OCI-M1 (cell line): ENCODE data around the gene CFAP99.
"Not testable (repeated sequence)": the region's sequence is repeated elsewhere in the genome, so short reads cannot be mapped to it uniquely, and the experiment has no call there.

Source experiments
- DNase-seq: peaks from one replicate; lab custom pipeline; 2025; lab: John Stamatoyannopoulos, UW

The CFAP99 gene

DNA sequence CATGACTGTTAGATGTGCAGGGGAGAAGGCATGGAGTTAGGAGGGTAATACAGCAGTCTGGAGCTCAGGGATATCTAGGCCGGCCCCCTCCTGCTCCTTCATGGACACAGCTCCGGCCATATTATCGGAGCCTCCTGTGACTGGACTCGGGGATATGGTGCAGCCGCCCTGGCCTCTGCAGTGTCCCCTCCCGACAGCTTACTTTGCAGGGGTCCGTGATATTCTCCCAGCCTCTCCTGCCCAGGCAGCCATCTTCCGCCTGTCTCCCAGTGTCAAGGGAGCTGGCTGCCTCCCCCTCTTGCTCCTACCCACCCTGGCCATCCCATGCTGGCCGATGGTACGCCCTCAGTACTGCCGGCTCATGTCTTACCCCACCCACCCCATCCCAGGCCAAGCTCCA lies 30.3 kb downstream of the CFAP99 start:
- no peak for DNase-seq

DNA sequence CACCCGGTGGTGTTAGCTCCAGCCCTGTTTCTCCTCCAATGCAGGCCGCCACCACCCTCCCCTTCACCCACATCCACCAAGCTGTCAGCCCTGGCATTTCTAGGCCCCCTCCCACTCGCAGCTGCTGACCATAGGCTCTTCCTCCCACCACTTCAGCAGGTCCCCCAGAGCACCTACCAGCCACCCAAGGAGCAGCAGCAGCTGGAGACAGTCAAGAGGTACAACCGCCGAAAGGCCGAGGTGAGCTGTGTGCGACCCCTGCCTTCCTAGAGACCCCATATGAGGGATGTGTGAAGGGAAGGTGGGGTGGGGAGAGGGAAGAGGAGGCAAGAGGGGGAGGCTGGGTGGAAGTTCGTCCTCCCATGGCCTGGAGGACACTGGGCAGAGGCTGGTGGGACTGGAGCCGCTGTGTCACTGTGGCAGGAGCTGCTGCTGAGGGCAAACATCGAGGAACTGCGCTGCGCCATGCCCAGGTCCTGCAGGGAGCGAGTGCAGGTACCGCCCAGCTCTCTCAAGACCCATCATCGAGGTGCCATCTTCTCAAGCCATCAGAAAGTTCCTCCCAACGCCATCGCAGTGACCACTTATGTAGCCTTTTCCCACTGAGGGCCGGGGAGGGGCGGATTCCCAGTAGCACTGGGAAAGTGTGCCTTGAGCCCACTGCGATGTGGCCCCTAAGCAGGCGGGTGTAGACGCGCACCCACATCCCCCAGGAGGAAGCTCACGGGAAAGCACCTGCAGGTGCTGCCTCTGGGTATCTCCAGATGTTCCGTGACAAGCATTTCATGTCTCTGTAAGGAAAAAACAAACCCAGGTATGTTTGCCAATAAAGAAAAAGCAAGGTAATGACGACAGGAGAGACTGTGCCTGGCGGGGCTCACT lies 31.0 kb downstream of the CFAP99 start:
- no peak for DNase-seq

DNA sequence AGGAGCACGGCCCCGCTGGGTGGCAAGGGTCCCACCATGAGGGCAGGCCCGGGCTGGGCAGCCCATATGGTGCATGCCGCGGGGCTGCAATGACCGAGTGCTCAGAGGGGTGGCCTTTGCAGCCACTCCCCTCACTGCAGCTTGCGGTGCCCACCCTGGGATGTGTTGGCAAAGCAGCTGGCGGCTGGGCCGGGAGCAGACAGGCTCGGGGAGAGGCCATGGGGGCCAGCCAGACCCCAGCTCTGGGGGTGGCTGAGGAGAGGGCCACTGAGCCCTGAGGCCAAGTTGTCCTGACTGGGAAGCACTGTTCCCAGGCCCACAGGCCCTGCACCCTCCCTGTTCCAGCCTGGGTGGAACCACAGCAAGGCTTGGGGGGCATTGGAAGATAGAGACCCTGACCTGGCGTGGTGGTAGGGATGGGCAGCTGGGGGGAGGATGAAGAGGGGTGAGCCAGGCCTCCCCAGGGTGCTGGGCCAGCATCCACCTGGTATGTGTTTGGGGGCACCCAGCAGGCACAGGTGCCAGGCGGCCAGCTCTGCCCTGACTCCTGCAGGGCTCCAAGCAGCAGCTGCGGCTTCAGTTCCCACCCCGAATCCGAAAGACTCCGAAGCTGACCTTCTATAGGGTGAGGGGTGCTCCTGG lies 31.8 kb downstream of the CFAP99 start:
- DNase-seq: no peak

DNA sequence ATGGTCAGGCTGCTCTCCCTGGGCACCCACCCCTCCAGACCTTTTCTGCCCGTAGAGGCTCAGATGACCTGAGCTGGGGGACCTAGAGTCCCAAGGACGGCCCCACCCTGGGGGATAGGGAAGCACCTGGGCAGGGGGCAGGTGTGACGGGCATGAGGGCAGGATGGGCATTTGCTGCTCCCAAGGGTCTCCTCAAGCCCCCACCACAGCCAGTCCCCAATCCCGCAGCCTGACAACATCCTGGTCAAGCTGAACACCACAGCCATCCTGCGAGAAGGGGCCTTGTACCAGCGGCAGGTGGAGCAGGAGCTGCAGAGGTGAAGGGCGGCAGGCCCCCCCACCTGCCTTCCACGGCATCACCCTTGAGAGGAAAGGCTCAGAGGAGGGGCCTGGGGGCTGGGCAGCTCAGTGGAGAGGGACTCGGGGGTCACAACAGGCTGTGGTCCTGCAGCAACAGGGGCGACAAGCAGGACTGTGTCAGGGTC lies 32.3 kb downstream of the CFAP99 start:
- DNase-seq: no peak

DNA sequence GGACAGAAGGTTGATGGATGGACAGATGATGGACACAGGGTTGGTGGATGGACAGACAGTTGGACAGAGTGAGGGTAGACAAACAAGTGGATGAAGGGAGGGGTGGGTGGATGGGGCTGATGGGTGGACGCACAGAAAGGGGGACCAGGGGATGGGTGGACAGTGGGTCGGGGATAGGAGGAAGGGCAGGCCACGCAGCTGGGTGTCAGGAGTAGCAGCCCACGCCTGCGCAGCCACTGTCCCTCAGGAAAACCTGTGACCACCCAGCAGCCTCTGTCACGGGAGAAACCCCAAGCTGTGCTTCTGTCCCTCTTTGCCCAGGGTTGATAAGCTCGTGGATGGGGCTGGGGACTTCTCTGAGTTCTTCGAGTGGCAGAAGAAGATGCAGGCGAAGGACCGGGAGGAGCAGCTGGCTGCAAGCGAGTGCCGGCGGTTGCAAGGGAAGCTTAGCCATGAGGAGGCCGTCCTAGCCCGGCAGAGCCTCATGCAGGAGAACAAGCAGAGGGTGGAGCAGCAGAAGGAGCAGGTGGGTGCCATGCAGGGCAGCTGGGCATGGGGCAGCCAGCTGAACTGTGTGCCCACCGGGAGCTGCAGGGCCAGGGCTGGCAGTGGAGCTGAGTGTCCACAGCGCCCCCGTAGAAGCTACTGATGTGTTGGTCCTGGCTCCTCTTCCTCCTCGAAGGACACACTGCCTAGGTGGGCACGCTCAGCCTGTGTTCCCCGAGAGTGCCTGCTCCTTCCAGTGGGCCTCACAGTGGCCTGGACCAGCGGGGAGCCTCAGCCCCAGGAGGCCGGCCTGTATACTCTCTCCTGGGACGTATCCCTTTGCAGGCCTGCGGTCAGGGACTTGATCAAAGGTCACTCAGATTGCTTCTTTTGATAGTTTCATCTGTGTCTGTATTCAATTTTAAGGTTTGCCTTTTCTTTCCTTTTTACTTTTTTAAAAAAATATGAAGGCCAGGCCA lies 33.3 kb downstream of the CFAP99 start:
- no peak for DNase-seq

DNA sequence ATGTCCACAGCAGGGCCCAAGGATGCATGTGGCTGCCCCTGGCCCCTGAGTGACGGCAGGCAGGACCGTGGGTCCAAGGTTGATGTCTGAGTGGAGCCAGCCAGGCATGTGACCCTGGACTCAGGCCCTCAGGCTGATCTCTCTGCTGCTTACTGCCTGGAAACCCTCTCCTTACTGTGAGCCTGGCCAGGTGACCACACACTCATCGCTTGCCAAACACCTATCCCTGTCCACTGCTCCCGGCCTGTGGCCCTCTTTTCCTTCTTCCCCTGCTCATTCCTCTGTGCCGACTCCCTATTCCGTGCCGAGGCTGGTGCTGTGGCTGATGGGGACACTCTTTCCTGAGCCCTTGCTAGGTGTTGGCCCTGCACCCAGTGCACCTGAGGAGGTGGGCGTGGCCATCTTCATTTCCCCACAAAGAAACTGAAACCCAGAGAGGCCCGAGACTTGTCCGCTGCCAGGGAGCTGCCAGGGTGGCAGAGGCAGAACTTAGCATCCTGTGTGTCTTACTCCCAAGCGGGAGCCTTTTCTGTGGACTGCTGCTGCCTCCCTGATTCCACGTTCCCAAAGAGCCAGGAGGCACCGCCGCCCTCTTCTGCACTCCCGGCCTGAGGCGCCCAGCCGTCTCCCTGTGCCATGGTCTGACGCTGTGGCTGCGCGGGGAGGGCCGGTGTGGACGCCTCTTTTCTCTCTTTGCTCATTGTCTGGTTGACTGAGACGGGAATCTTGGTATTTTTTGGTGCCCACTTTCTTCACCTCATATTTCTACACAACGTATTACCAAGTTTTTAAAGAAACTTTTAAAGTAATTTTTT lies 38.9 kb downstream of the CFAP99 start:
- DNase-seq: no peak

DNA sequence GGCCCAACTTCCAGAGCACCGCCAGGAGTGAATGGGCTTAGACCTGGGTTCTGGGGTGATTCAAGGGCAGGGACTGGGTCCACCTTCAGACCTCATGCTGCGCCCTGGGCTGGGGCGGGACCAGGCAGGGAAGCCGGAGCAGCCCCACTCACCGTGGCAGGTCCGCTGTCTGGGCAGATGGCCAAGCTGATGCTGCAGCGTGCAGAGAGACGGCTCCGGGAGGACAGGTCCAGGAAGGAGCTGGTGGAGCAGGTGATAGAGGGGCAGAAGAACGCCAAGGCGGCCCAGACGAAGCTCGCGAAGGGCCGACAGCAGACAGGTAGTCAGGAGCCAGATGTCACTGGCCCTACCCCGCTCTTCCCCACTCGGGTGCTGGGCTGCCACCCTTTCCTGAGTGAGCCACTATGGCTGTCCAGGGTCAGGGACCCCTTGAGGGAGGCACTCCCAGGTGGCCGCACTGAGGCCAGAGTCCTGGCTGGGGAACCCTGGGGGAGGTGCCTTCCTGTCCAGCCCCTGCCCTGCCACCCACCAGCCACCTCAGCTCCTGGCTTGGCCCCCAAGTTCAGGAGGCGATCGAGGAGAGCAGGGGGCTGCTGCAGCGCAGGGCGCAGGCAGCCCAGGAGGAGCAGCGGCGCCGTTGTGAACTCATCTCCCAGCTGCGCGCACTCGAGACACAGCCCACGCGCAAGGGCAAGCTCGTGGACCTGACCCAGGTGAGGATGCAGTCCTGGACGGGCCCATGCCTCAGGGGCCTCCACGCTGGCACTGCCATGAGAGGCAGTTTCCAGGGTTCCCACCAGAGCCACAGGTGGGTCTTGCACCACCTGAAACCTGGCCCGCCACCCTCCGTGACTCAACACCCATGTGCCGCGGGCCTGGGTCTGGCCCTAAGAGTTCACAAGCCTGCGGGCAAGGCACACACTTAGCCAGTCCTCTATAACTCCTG lies 40.1 kb downstream of the CFAP99 start:
- no peak for DNase-seq

DNA sequence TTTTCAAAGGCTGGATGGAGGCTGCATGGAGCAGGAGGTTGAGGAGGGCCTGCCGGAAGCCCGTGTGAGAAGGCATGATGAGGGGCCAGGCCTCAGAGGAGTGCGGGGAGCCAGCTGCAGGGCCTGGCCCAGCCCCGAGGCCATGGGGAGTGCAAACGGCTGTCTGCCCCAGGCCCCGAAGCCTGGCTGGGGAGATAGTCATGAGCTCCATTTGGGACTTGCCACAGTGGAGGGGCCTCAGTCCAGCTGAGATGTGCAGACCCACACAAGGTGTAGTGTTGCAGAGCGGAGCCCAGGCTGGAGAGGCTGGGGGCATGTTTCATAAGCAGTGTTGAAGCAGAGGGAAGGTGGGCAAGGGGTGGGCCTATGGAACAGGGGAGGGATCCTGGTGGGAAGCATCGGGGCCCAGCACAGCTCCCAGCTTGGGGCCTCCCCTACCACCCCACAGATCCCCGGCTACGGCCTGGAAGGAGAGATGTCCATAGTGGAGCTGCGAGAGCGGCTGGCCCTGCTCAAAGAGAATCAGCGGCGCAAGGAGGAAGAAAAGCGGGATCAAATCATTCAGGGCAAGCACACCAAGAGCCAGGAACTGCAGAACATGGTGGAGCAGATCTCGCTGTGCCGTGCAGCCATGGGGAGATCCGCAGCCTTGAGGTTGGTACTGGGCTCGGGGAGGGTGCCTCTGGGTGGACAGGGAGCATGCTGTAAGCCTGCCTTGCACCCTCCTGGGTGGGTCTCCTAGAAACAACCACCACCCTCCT lies 41.0 kb downstream of the CFAP99 start:
- no peak for DNase-seq

DNA sequence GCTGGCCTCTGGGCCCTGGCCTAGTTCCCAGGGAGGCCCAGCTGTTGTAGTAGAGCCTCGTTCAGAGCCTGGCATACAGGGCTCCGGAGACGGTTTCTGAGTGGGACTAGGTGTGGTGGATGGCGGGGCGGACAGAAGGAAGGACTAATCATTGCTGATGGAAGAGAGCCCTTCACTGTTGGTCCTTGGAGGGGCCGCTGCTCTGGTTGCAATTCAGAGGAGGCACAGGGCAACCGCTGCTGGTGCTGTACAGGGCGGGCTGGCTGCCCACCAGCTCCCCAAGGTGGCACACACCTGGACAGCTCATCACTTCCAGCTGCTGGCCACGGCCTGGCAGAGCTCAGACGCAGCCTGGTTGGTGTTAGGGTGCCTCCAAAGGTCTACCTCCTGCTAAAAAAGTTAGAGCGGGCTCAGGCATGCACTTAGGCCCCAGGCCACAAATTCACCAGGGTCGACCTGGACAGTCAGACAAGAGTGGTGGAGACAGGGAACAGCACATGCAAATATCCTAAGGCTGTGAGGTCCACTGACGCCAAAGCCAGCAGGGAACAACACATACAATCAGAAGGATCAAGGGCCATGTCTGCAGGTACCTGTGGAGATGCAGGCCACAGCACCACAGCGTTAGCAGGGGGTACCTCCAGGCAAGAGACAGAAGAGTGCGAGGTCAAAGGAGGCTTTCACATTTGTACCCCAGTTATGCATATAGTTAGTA lies 42.6 kb downstream of the CFAP99 start:
- no peak for DNase-seq

DNA sequence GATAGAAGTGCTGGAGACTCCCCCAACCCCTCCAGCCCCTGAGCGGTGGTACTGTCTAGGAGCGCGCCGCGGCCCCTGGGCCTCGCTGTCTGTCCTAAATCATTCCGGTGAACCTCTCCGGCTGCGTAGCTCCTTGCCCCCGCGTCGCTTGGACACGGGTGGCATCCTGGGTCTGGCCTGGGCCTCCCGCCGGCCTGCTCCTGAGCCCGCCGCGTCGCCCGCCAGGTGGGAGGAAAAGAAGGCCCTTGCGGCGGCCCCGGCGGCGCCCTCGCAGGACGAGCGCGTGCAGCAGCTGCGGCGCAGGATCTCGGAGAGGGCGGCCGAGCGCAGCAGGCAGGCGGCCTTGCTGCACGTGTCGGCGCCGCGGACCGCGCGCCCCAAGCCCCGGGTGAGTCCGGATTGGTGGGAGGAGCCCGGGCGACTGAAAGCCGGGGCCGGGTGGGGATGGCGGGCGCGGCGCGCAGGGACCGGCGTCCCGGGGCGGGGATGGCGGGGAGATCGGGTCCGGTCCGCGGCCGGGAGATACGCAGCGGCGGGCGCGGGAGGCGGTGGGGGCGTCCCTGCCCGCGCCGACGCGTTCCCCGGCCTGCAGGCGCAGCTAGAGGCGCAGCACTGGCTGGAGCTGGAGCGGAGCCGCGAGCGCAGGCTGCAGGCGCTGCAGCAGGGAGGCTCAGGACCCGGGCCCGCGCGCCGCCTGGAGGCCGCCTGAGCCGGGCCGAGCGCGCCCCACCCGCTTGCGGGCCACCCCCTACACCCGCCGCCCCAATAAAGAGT lies 43.6 kb downstream of the CFAP99 start:
- peak; percentile 62 for DNase-seq

DNA sequence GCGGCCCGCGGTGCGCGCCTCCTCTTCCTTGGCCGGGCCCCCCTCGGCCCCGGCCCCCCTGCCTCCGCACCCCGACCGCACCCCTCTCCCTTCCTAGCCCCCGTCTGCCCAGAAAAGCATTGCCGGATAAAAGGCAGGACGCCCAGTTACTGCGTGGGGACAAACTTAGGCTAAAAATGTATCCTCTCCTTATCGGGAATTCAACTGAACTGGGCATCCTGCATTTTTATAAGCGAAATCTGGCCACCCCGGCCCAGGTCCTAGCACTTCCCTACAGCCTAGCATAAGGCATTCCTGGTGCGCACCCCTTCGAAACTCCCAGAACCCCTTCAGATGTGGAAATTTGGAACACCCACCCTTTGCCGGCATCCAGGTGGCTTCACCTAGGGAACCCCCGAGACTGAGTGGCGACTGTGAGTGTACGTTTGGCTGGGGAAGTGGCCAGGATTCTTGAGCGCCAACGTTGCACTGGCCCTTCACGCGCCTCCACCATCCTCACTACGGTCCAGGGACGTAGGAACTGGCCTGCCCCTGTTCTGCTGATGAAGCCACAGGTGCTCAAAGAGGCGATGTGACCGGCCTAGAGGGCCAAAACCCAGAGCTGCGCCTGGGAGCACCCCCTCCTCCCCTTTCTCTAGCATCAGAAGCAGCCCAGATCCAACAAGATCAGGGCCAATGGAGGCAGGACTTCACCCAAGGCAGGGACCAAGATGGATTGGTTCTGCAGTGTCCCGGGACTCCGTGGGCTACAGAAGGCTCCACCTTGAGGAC lies 44.4 kb downstream of the CFAP99 start:
- no peak for DNase-seq

DNA sequence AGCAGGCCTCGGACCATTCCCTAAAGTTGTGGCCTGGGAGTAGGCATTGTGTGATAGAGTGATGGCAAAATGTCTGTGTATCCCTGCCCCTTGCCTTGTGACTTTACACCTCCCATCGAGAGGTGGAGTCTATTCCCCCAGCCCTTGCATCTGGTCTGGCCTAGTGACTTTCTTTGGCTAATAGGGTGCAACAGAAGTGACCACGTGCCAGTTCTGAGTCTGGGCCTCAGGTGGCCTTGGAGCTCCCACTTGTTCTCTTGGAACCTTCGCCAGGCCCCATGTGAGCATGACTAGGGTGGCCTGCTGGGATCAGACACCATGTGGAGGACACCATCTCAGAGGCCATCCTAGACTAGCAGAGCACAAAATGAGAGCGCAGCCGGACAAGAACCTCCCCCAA lies 46.3 kb downstream of the CFAP99 start:
- DNase-seq: no peak

DNA sequence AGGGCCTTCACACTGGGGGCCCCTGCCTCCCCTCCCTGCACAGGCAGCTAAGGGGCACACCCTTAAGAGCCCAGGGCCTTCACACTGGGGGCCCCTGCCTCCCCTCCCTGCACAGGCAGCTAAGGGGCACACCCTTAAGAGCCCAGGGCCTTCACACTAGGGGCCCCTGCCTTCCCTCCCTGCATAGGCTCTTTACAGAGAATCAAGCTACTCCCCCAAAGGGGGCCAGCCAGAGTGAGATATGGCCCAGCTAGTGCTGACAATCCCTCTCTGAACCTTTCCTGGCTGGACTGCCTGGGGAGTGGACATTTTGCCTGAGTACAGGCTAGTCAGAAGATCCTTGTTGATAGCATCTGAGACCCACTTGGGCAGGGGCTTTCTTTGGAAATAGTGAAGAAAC lies 46.8 kb downstream of the CFAP99 start:
- DNase-seq: not testable (repeated sequence)

DNA sequence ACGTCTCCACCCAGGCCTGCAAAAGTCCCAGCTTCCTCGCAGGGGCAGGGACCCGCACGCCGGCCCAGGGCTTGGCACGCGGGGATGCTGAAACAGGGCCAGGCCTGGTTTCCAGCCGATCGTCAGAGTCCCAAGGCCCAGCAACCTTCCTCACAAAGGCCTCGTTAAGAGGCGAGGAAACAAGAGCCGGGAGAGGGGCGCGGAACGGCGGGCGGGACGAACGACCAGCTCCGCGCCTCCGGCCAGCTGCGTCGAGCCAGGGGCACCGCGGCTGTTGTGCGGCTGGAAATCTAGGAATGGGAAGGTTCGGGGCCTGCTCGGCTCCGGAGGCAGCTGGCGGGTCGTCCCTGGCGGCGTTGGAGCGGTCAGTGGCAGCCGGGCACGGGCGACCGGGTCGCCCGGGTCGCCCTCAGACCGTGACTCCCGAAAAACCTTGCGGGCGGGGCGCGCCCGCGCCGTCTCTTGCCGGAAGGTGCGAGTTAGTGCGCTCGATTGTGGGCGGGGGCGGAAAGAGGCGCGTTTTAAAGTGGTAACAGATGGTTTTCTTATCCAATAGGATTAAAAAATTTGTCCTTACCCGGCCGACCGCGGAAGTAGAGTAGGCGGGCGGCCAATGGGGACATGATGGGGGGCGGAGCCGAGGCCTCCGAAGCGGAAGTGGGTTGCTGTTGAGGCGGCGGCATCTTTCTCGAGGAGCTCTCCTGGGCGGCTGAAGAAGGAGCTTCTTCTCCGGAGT lies 49.9 kb downstream of the CFAP99 start, which contains the start of gene RNF4:
Gene RNF4 (plus strand): TSS at position 651 of the 736 bp plus-strand sequence. CDS start 21,388 bp downstream, outside the sequence.
- DNase-seq: peak; percentile 97

DNA sequence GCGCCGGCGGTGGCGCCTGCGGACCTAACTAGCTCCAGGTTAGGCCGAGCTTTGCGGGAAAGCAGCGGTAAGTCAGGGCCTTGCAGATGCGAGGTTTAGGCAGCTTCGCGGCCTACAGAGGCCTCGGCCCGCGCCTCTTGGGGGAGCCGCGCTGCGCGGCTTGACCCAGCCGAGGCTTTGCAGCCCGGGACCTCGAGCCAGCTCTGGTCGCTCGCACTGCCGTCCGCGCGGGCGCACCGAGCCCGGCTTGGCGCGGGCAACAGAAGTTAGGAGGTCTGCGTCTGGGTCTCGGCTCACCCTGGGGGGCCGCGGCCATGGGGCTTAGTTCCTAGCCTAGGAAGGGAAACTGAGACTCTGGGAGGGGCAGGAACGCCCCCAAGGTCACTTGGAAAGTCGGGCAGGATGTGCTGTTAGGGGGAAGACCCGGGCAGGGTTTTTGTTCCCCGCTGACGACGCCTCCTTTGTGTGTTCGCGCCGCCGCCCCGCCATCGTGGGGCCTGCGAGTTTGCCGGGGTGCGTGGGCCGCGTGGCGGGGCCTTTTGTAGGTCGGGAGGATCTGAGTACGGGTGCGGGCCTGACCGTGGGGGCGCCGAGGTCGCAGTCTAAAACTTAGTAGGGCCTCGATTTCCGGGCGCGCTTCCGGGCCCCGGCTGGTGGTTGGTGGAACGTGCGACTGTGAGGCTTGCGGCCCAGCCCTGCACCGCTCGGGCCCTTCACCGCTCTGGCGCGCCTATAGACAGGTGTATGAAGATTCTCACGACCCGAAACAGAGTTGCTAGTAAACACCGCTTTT lies 50.6 kb downstream of the CFAP99 start:
- peak; percentile 46 for DNase-seq
